CD4-positive, alpha-beta T cell treated with Interleukin-12 subunit alpha and Interleukin-12 subunit beta, for 1 hour (primary cell): ENCODE data around the gene DDX31.

Experiments
- DNase-seq: peaks from one replicate; pipeline ENCODE4 v3.0.0-alpha.2; 2020

Gene DDX31

GRCh38 chr9:132543960-132544359, 125.8 kb downstream of the DDX31 start:
- no peak for DNase-seq

- DNase-seq = no peak
These were observed 126.5 kb downstream of the DDX31 start for GRCh38 chr9:132543251-132543650.
